ENCODE results near the gene VPS52.
"Not testable (repeated sequence)": the region's sequence is repeated elsewhere in the genome, so short reads cannot be mapped to it uniquely, and the experiment has no call there.

VPS52 gene

GRCh38 chr6:33279971-33280511 lies 8.4 kb upstream of the VPS52 start:
- DNase-seq, result peak; percentile 79

GRCh38 chr6:33279257-33279695 lies 7.6 kb upstream of the VPS52 start:
- DNase-seq, result no peak

GRCh38 chr6:33278810-33279209 lies 7.1 kb upstream of the VPS52 start:
- no peak for DNase-seq

- no peak for DNase-seq
Observed at GRCh38 chr6:33278392-33278741, 6.7 kb upstream of the VPS52 start.

- DNase-seq, result no peak
Observed at GRCh38 chr6:33277663-33278391, 6.2 kb upstream of the VPS52 start.

- peak; percentile 84 for DNase-seq
Observed at GRCh38 chr6:33276864-33277662, 5.4 kb upstream of the VPS52 start, which contains the start of gene B3GALT4. Gene B3GALT4 (plus strand): TSS chr6:33277123. CDS start chr6:33277420, 297 bp downstream.

- DNase-seq, result no peak
Observed at GRCh38 chr6:33276581-33276863, 4.8 kb upstream of the VPS52 start.

- DNase-seq, result not testable (repeated sequence)
Observed at GRCh38 chr6:33275795-33276580, 4.3 kb upstream of the VPS52 start.

GRCh38 chr6:33273924-33274902 lies 2.5 kb upstream of the VPS52 start:
- DNase-seq, result no peak

- DNase-seq, result no peak
Observed at GRCh38 chr6:33273129-33273923, 1.6 kb upstream of the VPS52 start.

- DNase-seq, result no peak
Observed at GRCh38 chr6:33272275-33273128, 826 bp upstream of the VPS52 start.

GRCh38 chr6:33271117-33271467 lies 584 bp downstream of the VPS52 start:
- DNase-seq, result no peak

GRCh38 chr6:33264015-33264414 lies 7.7 kb downstream of the VPS52 start:
- DNase-seq, result no peak

GRCh38 chr6:33262490-33262889 lies 9.2 kb downstream of the VPS52 start:
- DNase-seq, result not testable (repeated sequence)

- no peak for DNase-seq
Observed at GRCh38 chr6:33259032-33259431, 12.6 kb downstream of the VPS52 start.

GRCh38 chr6:33254591-33254990 lies 17.1 kb downstream of the VPS52 start:
- no peak for DNase-seq

GRCh38 chr6:33252759-33253158 lies 18.9 kb downstream of the VPS52 start:
- DNase-seq, result no peak

GRCh38 chr6:33251395-33252012 lies 20.2 kb downstream of the VPS52 start:
- DNase-seq, result no peak

- no peak for DNase-seq
Observed at GRCh38 chr6:33250731-33251130, 20.9 kb downstream of the VPS52 start.

All from 8988T (cell line).